ENCODE measurements around the gene VMO1.
A peak's percentile ranks its signal among the peaks of the same experiment; 100 is the strongest.
"Not testable (repeated sequence)": the region's sequence is repeated elsewhere in the genome, so short reads cannot be mapped to it uniquely, and the experiment has no call there.

The VMO1 gene, protein sequence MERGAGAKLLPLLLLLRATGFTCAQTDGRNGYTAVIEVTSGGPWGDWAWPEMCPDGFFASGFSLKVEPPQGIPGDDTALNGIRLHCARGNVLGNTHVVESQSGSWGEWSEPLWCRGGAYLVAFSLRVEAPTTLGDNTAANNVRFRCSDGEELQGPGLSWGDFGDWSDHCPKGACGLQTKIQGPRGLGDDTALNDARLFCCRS

DNA sequence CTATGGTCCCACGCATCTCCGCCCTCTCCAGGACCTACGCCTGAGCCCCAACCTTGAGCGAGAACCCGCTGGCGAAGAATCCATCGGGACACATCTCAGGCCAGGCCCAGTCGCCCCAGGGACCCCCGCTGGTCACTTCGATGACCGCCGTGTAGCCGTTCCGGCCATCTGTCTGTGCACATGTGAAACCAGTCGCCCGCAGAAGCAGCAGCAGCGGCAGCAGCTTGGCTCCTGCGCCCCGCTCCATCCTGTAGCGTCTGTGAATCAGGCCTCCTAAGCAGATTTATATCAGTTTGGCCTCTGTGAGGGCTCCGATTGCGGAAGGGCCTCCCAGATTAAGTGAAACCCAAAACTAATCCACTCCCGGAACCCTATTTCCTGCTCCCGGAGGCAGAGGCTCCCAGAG is at the start of gene VMO1:
Gene VMO1 (minus strand): TSS at position 259 of the 406 bp plus-strand sequence. CDS start 12 bp downstream, at position 247.
- DNase-seq: no peak

- no peak for DNase-seq
Measured at GRCh38 chr17:4834681-4835020, 48.5 kb upstream of the VMO1 start.

GRCh38 chr17:4833941-4834680 is 47.9 kb upstream of the VMO1 start:
- DNase-seq: no peak

DNA sequence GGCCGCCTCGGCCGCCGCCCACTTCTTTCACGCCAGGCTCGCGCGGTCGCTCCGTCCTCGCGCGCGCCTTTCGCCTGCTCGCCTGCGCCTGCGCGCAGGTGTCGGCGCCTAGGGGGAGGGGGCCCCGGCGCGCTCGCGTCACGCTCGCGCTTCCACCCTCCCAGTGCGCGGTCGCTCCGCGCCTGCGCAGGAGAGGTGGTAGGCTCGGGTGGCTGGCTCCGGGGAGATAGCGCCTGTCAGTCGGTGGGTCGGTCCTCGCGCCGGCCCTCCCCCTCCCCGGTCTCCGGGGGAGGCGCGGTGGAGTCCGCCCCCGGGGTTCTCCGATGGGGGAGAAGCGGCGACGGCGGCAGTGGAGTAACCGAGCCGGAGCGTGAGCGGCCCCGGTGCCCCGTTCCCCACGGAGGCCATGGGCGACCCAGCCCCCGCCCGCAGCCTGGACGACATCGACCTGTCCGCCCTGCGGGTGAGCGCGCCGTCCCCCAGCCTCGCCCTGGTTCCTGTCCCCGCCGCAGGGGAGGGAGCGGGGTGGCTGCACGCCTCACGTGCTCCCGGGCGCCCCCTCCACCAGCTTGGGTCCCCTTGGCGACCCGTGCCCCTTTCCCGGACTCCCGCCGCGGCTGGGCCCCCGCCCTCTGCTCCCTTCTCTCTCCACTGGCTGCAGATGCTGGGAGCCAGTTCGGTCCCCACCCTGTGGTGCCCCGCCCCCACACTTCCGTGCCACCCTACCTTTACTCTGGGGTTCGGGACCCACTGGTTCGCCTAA is 47.2 kb upstream of the VMO1 start, which contains the start of gene MINK1:
Gene MINK1 (plus strand): TSS at position 163 of the 763 bp plus-strand sequence. CDS start 244 bp downstream, at position 407.
- DNase-seq: peak; percentile 75

DNA sequence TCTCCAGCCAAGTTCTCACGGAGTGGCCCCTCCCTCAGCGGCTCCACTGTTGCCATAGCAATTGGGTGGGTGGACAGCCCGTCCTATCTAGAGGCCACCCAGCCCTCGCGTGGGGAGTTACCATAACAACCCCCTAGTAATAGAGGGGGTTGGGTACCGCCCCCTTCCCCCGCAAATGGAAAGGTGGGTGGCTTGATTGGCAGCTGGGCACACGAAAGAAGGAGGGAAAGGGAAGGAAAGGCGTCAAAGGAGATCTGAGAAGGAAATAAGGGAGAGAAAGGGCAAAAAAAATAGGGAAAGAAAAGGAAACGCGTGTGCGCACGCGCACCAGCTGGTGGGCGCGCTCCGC is 46.6 kb upstream of the VMO1 start:
- not testable (repeated sequence) for DNase-seq

GRCh38 chr17:4827399-4827798 is 41.2 kb upstream of the VMO1 start:
- no peak for DNase-seq

DNA sequence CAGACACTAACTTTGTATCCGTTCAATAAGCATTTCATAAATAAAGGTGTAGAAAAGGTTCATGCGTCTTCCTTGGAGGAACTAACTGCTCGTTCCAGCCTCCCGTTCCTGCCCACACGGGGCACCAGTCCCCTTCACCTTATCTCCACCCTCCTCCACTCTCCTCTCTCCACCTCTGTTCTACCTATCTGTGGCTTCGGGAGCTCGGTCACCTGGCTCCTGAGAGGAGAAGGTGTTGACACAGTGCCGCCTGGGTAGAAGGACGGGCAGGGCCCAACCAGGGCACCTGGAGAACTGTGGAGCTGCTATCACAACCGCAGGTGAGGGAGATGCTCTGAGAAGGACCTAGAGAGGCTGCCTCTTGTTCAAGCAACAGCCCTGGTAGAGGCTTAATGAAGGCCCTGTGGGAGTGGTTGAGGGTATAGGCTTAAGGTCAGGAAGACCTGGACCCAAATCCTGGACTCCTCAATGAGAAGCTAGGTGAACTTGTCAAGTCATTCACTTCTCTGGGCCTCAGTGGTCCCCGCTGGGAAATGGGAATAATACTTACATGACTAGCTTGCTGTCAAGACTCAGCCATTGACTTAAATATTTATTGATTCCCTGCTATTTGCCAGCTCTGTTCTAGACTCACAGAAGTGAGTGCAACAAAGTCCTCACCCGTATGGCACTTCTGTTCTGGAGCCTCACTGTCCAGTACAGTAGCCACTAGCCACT is 37.4 kb upstream of the VMO1 start:
- DNase-seq: no peak

GRCh38 chr17:4822835-4823234 is 36.7 kb upstream of the VMO1 start:
- DNase-seq: no peak

- no peak for DNase-seq
Measured at GRCh38 chr17:4818276-4818675, 32.1 kb upstream of the VMO1 start.

- DNase-seq: no peak
Measured at GRCh38 chr17:4816826-4817225, 30.7 kb upstream of the VMO1 start.

DNA sequence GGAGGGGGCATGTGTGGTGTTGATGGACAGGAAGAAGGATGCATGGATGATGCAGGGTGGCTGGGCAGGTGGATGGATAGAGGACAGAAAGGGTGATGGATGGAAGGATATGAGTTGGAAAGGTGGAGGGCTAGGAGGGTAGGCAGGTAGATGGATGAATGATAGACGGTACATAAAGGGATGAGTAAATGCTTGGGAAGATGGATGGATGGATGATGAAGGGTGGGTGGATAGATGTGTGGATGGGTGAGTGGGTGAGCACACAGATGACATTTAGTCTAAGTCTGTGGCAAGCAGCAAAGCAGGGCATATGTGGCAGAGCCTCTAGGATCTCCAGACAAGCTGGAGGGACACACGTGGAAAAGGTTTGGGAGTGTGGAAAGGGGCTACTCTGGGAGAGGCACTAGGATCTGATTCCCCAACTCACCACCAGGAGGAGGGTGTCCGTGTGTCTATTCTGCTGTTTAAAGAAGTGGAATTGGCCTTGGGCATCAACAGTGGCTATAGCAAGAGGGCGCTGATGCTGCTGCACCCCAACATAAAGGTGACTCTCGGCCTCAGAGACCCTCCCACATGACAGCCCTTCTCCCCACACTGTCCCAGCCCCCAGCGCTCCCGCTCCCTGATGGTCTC is 29.0 kb upstream of the VMO1 start:
- DNase-seq: no peak

- DNase-seq: no peak
Measured at GRCh38 chr17:4812690-4813089, 26.5 kb upstream of the VMO1 start.

DNA sequence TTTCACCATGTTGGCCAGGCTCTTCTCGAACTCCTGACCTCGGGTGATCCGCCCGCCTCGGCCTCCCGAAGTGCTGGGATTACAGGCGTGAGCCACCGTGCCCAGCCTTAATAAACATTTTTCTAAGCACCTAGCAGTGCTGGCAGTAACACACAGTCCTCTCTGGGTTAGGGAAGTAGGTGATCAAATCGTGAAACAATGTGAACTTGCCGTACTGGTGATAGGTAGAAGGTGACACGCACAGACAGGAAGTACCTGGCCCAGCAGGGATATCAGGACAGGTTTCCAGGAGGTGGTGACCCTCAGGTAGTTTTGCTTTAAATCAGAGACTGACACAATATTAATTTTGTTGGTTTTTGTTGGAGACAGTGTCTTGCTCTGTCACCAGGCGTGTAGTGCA is 25.3 kb upstream of the VMO1 start:
- DNase-seq: no peak

GRCh38 chr17:4810696-4811290 is 24.6 kb upstream of the VMO1 start:
- no peak for DNase-seq

GRCh38 chr17:4808378-4808767 is 22.2 kb upstream of the VMO1 start:
- DNase-seq: peak; percentile 67

GRCh38 chr17:4807605-4808377 is 21.6 kb upstream of the VMO1 start:
- no peak for DNase-seq

- DNase-seq: peak; percentile 76
Measured at GRCh38 chr17:4806777-4807604, 20.8 kb upstream of the VMO1 start, which contains the start of gene PLD2. TSS of gene PLD2 (plus strand) at chr17:4807152. CDS start at chr17:4807773, 621 bp downstream.

- no peak for DNase-seq
Measured at GRCh38 chr17:4806456-4806776, 20.3 kb upstream of the VMO1 start.

DNA sequence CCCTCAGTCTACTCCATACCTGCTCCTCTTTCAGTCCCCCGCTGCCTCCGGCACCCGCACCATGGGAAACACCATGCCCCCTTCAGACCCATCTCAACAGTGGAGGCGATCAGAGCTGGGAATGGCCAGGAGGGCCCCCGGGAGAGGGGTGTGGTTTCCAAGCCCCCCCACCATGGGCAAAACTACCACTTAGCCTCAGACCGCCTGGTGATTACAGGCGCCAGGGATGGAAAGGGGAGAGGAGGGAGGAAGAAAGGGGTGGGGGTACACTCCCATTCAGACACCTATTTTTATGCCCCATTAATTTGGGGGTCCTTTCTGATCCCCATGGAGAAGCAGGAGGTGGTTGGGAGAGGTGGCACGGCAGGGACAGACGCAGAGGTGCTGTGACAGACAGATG is 16.1 kb upstream of the VMO1 start, which contains the start of gene C17orf114:
Gene C17orf114 (minus strand): TSS at position 101 of the 400 bp plus-strand sequence.
- DNase-seq: no peak

- no peak for DNase-seq
Measured at GRCh38 chr17:4800462-4801196, 14.5 kb upstream of the VMO1 start.

Measured in NCI-H1694 (cell line).